Stimulated activated naive B cell treated with anti-CD40 and anti-IgM and Interleukin-4, amounts not matched to agents 10 μg/mL and 1 μg/mL and 100 μg/mL, for 72 hours (primary cell): ENCODE results near the gene MAB21L4.

ENCODE experiments used
- ATAC-seq, 2 donors: fragments of 150-1000 bp; cut with Tn5 transposase; replicated peaks; 2 replicates each; pipeline ENCODE4 v1.10.0; 2021; ENCODE audit warnings: moderate library complexity in 1 of 2
- DNase-seq: peaks from one replicate; pipeline ENCODE4 v3.0.0; 2021
- H3K27ac Mint-ChIP-seq: one replicate; pipeline ENCODE4 v1.8.0; 2022; ENCODE audit warnings: mild to moderate bottlenecking, mixed read lengths
- H3K27me3 Mint-ChIP-seq, 2 donors: one replicate each; pipeline ENCODE4 v1.8.0; 2022; ENCODE audit warnings: mixed read lengths in 2 of 2
- H3K36me3 Mint-ChIP-seq, 2 donors: one replicate each; pipeline ENCODE4 v1.8.0; 2022; ENCODE audit warnings: mixed read lengths in 2 of 2, mild to moderate bottlenecking in 1 of 2
- H3K4me1 Mint-ChIP-seq, 2 donors: one replicate each; pipeline ENCODE4 v1.8.0; 2022; ENCODE audit warnings: mixed read lengths in 2 of 2, mild to moderate bottlenecking in 1 of 2
- H3K4me3 Mint-ChIP-seq, 2 donors: one replicate each; pipeline ENCODE4 v1.8.0; 2022; ENCODE audit warnings: mild to moderate bottlenecking in 2 of 2, mixed read lengths in 2 of 2, moderate library complexity in 1 of 2
- H3K9me3 Mint-ChIP-seq, 2 donors: one replicate each; pipeline ENCODE4 v1.8.0; 2022; ENCODE audit warnings: mixed read lengths in 2 of 2, mild to moderate bottlenecking in 1 of 2

Gene MAB21L4

GRCh38 chr2:240888890-240889573, 6.9 kb downstream of the MAB21L4 start:
- H3K9me3 Mint-ChIP-seq = peaks cover 0 to 3% of the 10 kb centered on the region in 2 donors
- DNase-seq = no peak
- no peak for ATAC-seq
- H3K36me3 Mint-ChIP-seq = no peaks in the 10 kb centered on the region
- no peak overlapping the region for H3K4me3 Mint-ChIP-seq
- H3K4me1 Mint-ChIP-seq = peaks cover 5 to 9% of the 10 kb centered on the region in 2 donors
- no peak overlapping the region for H3K27ac Mint-ChIP-seq
- H3K27me3 Mint-ChIP-seq = peaks cover 5% of the 10 kb centered on the region in 2 donors

DNA sequence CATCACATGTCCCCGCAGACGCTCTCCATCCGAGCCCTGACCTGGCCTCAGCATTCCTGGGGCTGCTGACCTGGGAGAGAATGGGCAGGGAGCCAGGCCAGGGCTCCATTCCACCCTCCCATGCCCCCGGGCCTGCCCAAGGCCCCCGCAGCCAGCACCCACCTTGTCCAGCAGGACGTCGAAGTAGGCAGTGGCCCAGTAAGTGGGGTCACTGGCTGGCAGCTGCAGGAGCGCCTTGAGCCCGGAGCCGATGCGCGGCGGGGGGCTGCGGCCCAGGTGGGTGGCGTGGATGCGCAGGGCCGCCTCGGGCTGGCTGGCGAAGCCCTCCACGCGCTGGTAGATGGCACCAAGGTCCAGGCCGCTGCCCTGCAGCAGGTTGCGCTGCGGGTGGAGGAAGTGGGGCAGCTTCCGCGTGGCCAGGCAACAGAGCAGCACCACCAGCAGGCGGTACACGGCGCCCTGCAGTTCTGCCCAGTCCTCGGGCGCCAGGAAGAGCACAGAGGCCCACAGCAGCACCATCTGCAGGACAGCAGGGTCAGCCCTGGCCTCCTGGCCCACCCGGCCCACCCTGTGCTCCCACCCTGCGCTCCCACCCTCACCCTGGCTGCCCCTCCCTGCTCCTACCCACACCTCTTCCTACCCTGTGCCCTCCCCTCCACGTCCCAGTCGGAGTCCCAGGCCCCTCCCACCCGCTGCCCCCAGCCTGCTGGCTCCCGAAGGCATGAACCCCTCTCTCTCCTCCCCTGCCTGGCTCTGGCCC, 7.6 kb downstream of the MAB21L4 start:
- no peak for ATAC-seq
- H3K36me3 Mint-ChIP-seq = no peaks in the 10 kb centered on the region
- H3K4me3 Mint-ChIP-seq = no peak overlapping the region
- no peak for DNase-seq
- H3K9me3 Mint-ChIP-seq = peaks cover 0 to 3% of the 10 kb centered on the region in 2 donors
- no peak overlapping the region for H3K27ac Mint-ChIP-seq
- H3K27me3 Mint-ChIP-seq = peaks cover 5 to 6% of the 10 kb centered on the region in 2 donors
- peaks cover 5 to 6% of the 10 kb centered on the region in 2 donors for H3K4me1 Mint-ChIP-seq

DNA sequence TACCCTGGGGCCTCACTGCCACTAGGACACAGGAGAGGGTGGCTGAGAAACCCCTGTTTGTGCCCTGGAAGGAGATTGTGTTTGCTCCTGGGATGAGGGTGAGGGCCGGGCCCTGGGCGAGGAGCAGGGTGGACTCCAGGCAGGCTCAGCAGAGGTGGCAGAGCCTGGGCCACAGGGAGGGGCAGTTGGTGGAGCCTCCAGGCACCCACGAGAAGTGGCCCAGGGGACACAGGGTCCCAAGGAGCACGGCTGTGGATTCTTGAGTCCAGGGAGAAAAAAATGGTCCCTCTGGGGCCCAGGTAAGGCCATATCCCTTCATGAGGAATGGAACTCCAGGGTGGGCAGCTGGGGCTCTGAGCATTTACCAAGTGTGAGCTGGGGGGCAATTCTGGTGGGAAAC, 8.3 kb downstream of the MAB21L4 start:
- ATAC-seq (no peak), DNase-seq (no peak)
- peaks cover 0 to 3% of the 10 kb centered on the region in 2 donors for H3K9me3 Mint-ChIP-seq
- H3K36me3 Mint-ChIP-seq = no peaks in the 10 kb centered on the region
- peaks cover 5 to 6% of the 10 kb centered on the region in 2 donors for H3K27me3 Mint-ChIP-seq
- H3K27ac Mint-ChIP-seq = no peak overlapping the region
- H3K4me3 Mint-ChIP-seq = no peak overlapping the region
- peaks cover 5 to 6% of the 10 kb centered on the region in 2 donors for H3K4me1 Mint-ChIP-seq

DNA sequence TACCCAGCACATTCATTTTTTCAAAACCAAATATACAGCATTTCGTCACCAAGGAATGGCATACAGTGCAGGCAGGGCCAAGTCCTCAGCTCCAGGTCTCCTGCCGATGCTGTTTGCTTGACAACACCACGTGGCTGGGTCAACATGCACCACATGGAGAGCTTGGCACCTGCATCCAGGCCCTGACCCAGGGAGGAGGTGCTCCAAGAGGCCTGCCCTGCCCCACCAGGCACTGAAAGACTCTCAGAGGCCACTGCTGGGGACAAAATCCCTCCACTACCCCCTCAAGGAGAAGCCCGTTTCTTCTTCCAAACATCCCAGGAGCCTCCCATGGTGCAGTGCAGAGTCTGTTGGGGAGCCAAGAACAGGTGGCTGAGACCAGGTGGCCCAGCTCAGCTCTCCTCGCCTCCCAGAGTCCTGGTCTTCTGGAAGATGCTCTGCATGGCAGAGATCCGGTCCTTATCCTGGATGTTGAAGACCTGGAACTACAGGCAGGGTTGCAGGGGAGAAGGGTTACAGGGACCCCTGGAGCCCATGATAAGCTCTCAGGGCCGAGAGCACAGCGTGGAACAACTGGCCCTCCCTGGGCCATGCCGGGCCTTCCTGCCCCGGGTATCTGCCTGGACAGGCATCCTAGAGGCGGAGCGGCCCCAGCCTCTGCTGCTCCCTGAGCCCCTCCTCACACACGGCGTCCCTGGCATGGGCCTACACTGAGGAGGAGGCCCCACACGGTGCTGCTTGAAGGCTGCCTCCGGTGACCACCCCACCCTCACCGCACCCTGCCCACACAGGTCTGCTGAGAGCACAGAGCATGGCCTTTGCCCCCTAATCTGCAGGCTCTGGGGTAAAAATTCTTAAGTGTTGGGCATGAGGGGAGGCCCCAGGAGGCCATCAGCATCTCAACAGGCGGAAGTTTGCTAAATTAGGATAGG, 9.0 kb downstream of the MAB21L4 start:
- Mint-ChIP-seq H3K27me3 (peaks cover 5 to 6% of the 10 kb centered on the region in 2 donors), H3K4me1 (peaks cover 5 to 6% of the 10 kb centered on the region in 2 donors), H3K27ac (no peak overlapping the region), H3K9me3 (peaks cover 0 to 3% of the 10 kb centered on the region in 2 donors), H3K36me3 (no peaks in the 10 kb centered on the region), H3K4me3 (no peak overlapping the region)
- no peak for DNase-seq
- ATAC-seq = no peak

DNA sequence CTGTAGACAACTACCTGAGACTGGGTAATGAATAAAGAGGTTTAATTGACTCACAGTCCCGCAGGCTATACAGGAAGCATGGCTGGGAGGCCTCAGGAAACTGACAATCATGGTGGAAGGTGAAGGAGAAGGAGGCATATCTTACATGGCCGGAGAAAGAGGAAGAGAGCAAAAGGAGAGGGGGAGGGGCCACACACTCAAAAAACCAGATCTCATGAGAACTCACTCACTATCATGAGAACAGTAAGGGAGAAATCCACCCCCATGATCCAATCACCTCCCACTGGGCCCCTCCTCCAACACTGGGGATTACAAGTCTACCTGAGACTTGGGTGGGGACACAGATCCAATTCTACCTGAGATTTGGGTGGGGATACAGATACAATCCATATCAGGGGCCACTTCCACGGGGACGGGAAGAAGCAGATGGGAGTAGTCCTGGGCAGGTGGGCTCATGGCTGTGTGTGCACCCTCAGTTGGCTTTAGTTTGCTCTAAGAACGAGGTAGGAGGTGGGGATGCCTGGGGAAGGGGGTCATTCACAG, 9.9 kb downstream of the MAB21L4 start:
- peaks cover 5 to 6% of the 10 kb centered on the region in 2 donors for H3K4me1 Mint-ChIP-seq
- no peak overlapping the region for H3K4me3 Mint-ChIP-seq
- H3K27me3 Mint-ChIP-seq = peaks cover 0 to 6% of the 10 kb centered on the region in 2 donors
- DNase-seq = no peak
- peaks cover 0 to 3% of the 10 kb centered on the region in 2 donors for H3K9me3 Mint-ChIP-seq
- ATAC-seq = peak in 1 of 2 donors; percentile 29
- H3K36me3 Mint-ChIP-seq = no peaks in the 10 kb centered on the region
- no peak overlapping the region for H3K27ac Mint-ChIP-seq

DNA sequence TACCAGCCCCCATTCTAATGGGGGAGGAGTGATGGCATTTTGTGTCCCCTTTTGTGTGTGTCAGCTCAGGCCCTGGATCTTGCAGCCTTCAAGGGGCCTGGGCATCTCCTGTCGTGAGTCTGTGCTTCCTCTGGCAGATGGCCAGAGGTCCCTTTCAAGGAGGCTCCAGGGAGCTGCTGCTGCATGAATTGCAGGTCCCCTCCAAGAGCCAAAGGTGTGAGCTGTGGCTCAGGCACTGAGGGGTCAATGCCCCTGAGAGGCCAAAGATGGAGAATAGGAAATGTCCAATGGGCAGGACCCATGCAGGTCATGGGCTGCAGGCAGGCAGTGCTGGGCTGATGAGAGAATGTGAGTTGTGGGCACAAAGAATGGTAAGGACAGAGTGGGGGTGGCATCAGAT, 10.4 kb downstream of the MAB21L4 start:
- peaks cover 0 to 3% of the 10 kb centered on the region in 2 donors for H3K9me3 Mint-ChIP-seq
- H3K27ac Mint-ChIP-seq = no peak overlapping the region
- peaks cover 0 to 6% of the 10 kb centered on the region in 2 donors for H3K27me3 Mint-ChIP-seq
- H3K4me3 Mint-ChIP-seq = no peak overlapping the region
- DNase-seq (no peak), ATAC-seq (no peak)
- H3K4me1 Mint-ChIP-seq = peaks cover 5 to 6% of the 10 kb centered on the region in 2 donors
- no peaks in the 10 kb centered on the region for H3K36me3 Mint-ChIP-seq

DNA sequence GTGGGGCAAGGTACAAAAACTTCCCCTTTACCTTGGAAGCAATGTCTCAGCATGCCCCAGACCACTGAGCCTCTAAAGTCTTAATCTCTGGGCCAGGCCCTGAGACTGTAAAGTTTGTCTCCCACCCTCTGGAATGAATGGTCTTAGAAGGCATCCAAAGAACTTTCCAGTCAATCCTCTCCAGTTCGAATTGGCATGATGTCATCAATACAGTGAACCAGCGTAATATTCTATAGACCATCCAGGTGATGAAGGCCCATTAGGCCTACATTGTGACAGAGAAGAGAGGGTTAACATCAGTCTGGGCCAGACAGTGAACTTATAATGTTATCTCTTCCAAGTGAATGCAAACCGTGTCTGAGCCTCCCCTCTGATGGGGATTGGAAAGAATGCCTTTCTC, 11.2 kb downstream of the MAB21L4 start:
- no peak for DNase-seq
- peaks cover 5 to 6% of the 10 kb centered on the region in 2 donors for H3K4me1 Mint-ChIP-seq
- no peak for ATAC-seq
- H3K36me3 Mint-ChIP-seq = no peaks in the 10 kb centered on the region
- peaks cover 0 to 6% of the 10 kb centered on the region in 2 donors for H3K27me3 Mint-ChIP-seq
- no peak overlapping the region for H3K4me3 Mint-ChIP-seq
- no peak overlapping the region for H3K27ac Mint-ChIP-seq
- H3K9me3 Mint-ChIP-seq = peaks cover 0 to 3% of the 10 kb centered on the region in 2 donors

DNA sequence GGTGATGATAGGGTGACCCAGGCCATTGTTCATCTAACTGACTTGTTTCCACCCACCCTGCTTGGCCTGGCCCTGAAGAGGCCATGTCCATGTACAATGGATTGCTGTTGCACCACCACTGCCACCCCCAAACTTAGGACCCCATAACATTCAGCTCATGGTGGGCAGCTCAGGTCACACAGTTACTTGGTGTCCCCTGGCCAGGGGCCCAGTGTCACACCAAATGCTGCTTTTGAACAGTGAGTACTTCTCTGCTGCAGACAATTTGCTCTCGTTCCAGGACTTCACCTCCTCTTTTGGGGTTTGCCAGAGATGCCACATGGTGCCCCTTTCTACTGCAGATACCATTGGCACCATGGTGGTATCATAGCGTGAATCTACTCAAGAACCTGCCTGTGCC, 11.7 kb downstream of the MAB21L4 start:
- Mint-ChIP-seq H3K4me3 (no peak overlapping the region), H3K27me3 (peaks cover 0 to 6% of the 10 kb centered on the region in 2 donors), H3K9me3 (peaks cover 0 to 3% of the 10 kb centered on the region in 2 donors), H3K27ac (no peak overlapping the region), H3K36me3 (no peaks in the 10 kb centered on the region), H3K4me1 (peaks cover 5 to 6% of the 10 kb centered on the region in 2 donors)
- DNase-seq (no peak), ATAC-seq (no peak)

DNA sequence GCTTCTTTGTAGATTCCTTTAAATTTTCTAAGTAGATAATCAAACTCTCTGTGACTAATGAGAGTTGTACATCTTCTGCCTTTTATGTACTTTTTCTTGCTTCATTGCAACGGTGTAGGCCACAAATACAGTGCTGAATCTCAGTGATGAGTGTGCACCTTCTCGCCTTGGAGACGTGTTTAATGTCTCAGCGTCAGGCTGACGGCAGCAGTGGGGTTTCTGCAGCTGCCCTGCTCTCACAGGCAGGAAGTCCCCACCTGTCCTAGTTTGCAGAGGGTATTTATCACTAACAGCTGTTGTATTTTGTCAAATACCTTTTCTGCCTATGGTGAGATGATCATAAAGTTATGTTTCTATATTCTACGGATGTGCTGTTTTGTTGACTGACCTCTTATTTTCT, 14.0 kb downstream of the MAB21L4 start:
- peaks cover 4 to 5% of the 10 kb centered on the region in 2 donors for H3K4me1 Mint-ChIP-seq
- H3K4me3 Mint-ChIP-seq = no peak overlapping the region
- ATAC-seq (no peak), DNase-seq (no peak)
- H3K9me3 Mint-ChIP-seq = peaks cover 0 to 2% of the 10 kb centered on the region in 2 donors
- H3K27me3 Mint-ChIP-seq = peaks cover 0 to 6% of the 10 kb centered on the region in 2 donors
- no peaks in the 10 kb centered on the region for H3K36me3 Mint-ChIP-seq
- no peak overlapping the region for H3K27ac Mint-ChIP-seq

DNA sequence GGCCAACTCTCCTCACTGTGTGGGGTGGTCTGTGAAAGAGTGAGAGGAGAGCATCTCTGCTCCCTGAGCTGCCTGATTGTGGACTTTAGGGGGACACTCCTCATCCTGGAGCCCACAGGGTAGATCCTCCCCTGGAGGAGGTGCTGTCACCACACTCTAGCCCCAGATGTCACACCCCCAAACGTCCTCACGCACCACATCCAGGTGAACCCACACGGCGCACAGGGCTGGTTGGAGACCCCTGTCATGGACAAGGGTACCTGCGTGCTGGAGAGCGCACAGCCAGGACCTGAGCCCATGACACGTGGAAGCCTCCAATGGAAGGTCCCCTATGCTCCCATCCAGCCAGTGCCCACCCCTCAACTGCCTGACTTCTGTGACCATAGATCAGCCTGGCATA, 16.9 kb downstream of the MAB21L4 start:
- Mint-ChIP-seq H3K9me3 (no peaks in the 10 kb centered on the region), H3K27ac (no peak overlapping the region), H3K4me3 (no peak overlapping the region), H3K27me3 (peaks cover 0 to 4% of the 10 kb centered on the region in 2 donors), H3K4me1 (no peaks in the 10 kb centered on the region), H3K36me3 (no peaks in the 10 kb centered on the region)
- ATAC-seq (no peak), DNase-seq (no peak)

DNA sequence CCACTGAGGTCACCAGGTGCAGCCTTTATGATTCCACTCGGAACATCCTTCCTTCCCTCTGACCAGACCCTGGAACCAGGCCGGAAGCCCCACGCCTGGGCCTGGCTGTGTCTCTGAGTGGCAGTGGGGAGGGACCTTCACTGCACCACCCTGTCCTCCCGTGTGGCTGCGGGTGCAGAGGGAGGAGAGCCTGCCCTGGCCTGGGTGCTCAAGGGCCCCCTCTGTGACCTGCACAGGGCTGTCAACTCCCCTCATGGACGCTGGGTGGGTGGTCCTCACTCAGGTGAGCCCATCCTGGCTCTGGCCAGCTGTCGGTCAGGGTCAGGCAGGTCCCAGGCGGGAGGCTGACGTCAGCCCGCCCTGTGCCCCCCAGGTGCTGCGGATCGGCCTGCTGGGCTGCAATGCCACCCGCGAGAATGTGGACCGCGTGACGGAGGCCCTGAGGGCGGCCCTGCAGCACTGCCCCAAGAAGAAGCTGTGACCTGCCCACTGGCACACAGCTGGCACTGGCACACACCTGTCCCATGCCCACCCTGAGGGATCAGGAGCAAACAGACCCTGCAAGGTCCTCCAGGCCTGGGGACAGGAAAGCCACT, 17.5 kb downstream of the MAB21L4 start:
- no peak overlapping the region for H3K27ac Mint-ChIP-seq
- peaks cover 0 to 3% of the 10 kb centered on the region in 2 donors for H3K27me3 Mint-ChIP-seq
- no peak overlapping the region for H3K4me3 Mint-ChIP-seq
- DNase-seq (no peak), ATAC-seq (no peak)
- no peaks in the 10 kb centered on the region for H3K9me3 Mint-ChIP-seq
- H3K4me1 Mint-ChIP-seq = no peaks in the 10 kb centered on the region
- no peaks in the 10 kb centered on the region for H3K36me3 Mint-ChIP-seq

- no peaks in the 10 kb centered on the region for H3K4me1 Mint-ChIP-seq
- no peak overlapping the region for H3K4me3 Mint-ChIP-seq
- H3K27me3 Mint-ChIP-seq = peaks cover 0 to 3% of the 10 kb centered on the region in 2 donors
- no peak overlapping the region for H3K27ac Mint-ChIP-seq
- H3K36me3 Mint-ChIP-seq = no peaks in the 10 kb centered on the region
- DNase-seq = no peak
- no peaks in the 10 kb centered on the region for H3K9me3 Mint-ChIP-seq
- ATAC-seq = no peak
Observed at GRCh38 chr2:240877460-240878340, 18.3 kb downstream of the MAB21L4 start.
